Activated CD8-positive, alpha-beta T cell treated with anti-CD3 and anti-CD28 coated beads for 36 hours (primary cell): Measurements from ENCODE around the gene GNAL. TPM values are rescaled to one million over a fixed set of nuclear protein-coding genes. Genes with fewer than 3 reads are reported as not detected.

Source experiments
- ATAC-seq: fragments of 200-7000 bp; cut with Tn5 transposase; one replicate; pipeline ENCODE4 v1.10.0; 2021; ENCODE audit warnings: mild to moderate bottlenecking, moderate library complexity
- CTCF ChIA-PET: fragments of 350-600 bp; sonication (Branson Sonifier 250); formaldehyde crosslinking; loops from one replicate; lab custom pipeline; 2021; ENCODE audit warnings: antibody characterized with exemption; lab: Charles Lee
- POLR2A ChIA-PET: fragments of 350-600 bp; sonication (Branson Sonifier 250); formaldehyde crosslinking; loops from one replicate; lab custom pipeline; 2021; ENCODE audit warnings: antibody characterized with exemption; lab: Charles Lee
- DNase-seq: peaks from one replicate; pipeline ENCODE4 v3.0.0-alpha.2; 2020
- H3K27ac Mint-ChIP-seq: one replicate; pipeline ENCODE4 v1.8.0; 2021; ENCODE audit warnings: mild to moderate bottlenecking, mixed read lengths
- H3K27me3 Mint-ChIP-seq: one replicate; pipeline ENCODE4 v1.8.0; 2021; ENCODE audit warnings: mixed read lengths
- H3K36me3 Mint-ChIP-seq: one replicate; pipeline ENCODE4 v1.8.0; 2021; ENCODE audit warnings: low read depth, mixed read lengths
- H3K4me1 Mint-ChIP-seq: one replicate; pipeline ENCODE4 v1.8.0; 2021; ENCODE audit warnings: low read depth, mixed read lengths
- H3K4me3 Mint-ChIP-seq: one replicate; pipeline ENCODE4 v1.8.0; 2021; ENCODE audit warnings: mild to moderate bottlenecking, moderate library complexity, mixed read lengths
- H3K9me3 Mint-ChIP-seq: one replicate; pipeline ENCODE4 v1.8.0; 2021; ENCODE audit warnings: mixed read lengths
- CTCF ChIP-seq: fragments of 200-600 bp; IDR thresholded peaks from one replicate; pipeline ENCODE4 v1.8.0; 2022; ENCODE audit warnings: antibody characterized with exemption, mild to moderate bottlenecking
- intact Hi-C: fragments of 100-400 bp; cut with micrococcal nuclease; formaldehyde crosslinking; loops from one replicate; pipeline ENCODE4 v1.10.0; 2022
- microRNA-seq: library from miRNA; unstranded; fragments of <30 nt; microRNA quantifications from one replicate; pipeline ENCODE4 v1.2.0, GENCODE V29; 2022; ENCODE audit warnings: borderline microRNAs expressed, borderline replicate concordance
- total RNA-seq, 2 experiments: library from RNA; stranded (reverse); gene quantifications; one replicate each; pipeline ENCODE4 v1.2.3, GENCODE V29; 2021

GNAL gene
- total RNA-seq, 2 experiments from 2014 or later, result 0.11 TPM; not detected in 1

DNA sequence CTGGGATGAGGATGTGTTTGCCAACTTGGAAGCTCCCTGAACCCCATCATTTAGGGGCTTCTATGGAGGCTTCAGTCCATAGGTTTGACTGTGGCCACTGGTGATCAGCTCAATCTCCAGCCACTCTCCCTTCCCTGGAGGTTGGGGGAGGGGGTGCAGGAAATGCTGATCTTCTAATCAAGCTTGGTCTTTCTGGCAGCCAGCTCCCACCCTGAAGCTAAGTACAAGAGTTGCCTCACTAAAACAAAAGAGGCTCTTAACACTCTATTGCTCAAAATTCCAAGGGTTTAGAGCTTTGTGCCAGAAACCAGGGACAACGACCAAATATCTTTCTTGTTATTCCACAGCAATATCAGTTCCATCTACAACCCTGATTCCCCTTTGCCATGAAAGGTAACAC lies 238.4 kb downstream of the GNAL start:
- ATAC-seq (no peak), DNase-seq (no peak)
- H3K27ac Mint-ChIP-seq, result no peak overlapping the region
- TF ChIP-seq CTCF, result no peak
- ChIA-PET CTCF (interaction anchor here (1.3 to 3.6 kb wide), 3 partner anchors 10 to 111 kb away, joined by 4 to 20 read pairs (median 12); no protein-coding TSS in a partner anchor), POLR2A (no interaction called here)
- H3K4me3 Mint-ChIP-seq, result no peak overlapping the region
- intact Hi-C loops, result no loop called here
- no peaks in the 10 kb centered on the region for H3K36me3 Mint-ChIP-seq
- H3K27me3 Mint-ChIP-seq, result peaks cover 2% of the 10 kb centered on the region
- H3K9me3 Mint-ChIP-seq, result no peaks in the 10 kb centered on the region
- H3K4me1 Mint-ChIP-seq, result no peaks in the 10 kb centered on the region

GRCh38 chr18:11932393-11932792 lies 243.3 kb downstream of the GNAL start:
- intact Hi-C loops, result no loop called here
- ATAC-seq, result no peak
- H3K27me3 Mint-ChIP-seq, result no peaks in the 10 kb centered on the region
- ChIA-PET POLR2A (no interaction called here), CTCF (interaction anchor here (1.2 to 3.8 kb wide), 3 partner anchors 63 to 107 kb away, joined by 3 to 17 read pairs (median 4); no protein-coding TSS in a partner anchor)
- H3K4me1 Mint-ChIP-seq, result no peaks in the 10 kb centered on the region
- no peak overlapping the region for H3K4me3 Mint-ChIP-seq
- no peak for TF ChIP-seq CTCF
- no peak for DNase-seq
- no peaks in the 10 kb centered on the region for H3K9me3 Mint-ChIP-seq
- no peaks in the 10 kb centered on the region for H3K36me3 Mint-ChIP-seq
- H3K27ac Mint-ChIP-seq, result no peak overlapping the region

Small RNAs within 50 kb of the gene (microRNA-seq; reads per million reads assigned to microRNA genes)
- gene MIR7153, result not detected

Other genes starting within 250 kb of the GNAL start
- gene SLC35G4, start 79.7 kb upstream of the GNAL start, total RNA-seq, result not detected
- 10 to 100 TPM; 24.8 to 25.8 TPM for gene CHMP1B, start 162.1 kb downstream of the GNAL start, total RNA-seq
- gene MPPE1, start 219.1 kb downstream of the GNAL start, total RNA-seq, result 10 to 100 TPM; 21.7 to 22.4 TPM